Activated CD8-positive, alpha-beta memory T cell treated with anti-CD3 and anti-CD28 coated beads for 24 hours (primary cell): ENCODE data around the gene DLX1.
"Not testable (repeated sequence)": the region's sequence is repeated elsewhere in the genome, so short reads cannot be mapped to it uniquely, and the experiment has no call there.

Experiments
- DNase-seq: peaks from one replicate; pipeline ENCODE4 v3.0.0-alpha.2; 2020

Gene DLX1

DNA sequence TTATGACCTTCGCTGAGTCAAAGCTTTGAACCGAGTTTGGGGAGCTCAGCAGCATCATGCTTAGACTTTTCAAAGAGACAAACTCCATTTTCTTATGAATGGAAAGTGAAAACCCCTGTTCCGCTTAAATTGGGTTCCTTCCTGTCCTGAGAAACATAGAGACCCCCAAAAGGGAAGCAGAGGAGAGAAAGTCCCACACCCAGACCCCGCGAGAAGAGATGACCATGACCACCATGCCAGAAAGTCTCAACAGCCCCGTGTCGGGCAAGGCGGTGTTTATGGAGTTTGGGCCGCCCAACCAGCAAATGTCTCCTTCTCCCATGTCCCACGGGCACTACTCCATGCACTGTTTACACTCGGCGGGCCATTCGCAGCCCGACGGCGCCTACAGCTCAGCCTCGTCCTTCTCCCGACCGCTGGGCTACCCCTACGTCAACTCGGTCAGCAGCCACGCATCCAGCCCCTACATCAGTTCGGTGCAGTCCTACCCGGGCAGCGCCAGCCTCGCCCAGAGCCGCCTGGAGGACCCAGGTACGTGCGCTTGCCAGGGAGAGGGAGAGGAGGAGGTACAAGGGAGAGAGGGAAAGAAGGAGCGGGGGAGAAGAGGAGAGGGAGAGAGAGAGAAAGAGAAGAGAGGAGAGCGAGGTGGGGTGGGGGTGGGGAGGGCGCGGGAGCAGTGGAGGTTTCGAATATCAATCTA lies at the start of gene DLX1:
Gene DLX1 (plus strand): TSS at position 48 of the 700 bp plus-strand sequence. CDS start 171 bp downstream, at position 219.
- DNase-seq = no peak

DNA sequence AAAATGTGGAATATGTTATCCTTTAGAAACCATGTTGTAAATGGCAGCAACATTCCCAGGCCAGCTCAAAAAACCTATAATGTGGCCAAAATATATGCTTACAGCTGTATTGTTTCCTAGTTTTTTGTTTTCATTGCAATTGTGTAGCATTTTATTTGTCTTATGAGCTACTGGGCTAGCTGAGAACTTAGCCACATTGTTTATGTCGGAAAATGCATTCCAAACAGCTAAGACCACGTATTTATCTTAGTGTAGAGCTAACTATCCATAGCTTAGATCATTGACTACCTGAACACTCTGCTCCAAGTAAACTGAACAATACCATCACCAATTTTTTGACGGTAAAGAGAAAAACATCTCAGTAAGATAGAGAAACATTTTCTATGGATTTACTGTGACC lies 47.2 kb upstream of the DLX1 start:
- DNase-seq = no peak

DNA sequence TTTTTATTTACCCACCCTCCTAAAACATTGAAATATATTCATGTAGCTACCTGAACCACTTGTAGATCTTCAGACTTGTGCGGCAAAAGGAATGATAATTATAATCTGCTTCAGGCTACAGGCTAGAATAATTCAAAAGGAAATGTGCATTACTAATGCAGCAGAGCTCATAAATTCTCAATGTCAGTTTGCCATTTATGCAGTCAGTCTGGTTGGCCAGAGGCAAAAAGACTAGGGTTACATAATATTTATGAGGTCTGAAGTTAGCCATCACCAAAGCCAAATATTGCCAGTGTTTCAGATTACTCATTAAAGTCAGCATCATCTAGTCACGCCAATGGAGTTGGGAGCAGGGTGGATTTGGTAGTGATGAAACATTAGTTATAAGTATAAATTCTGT lies 46.7 kb upstream of the DLX1 start:
- no peak for DNase-seq

DNA sequence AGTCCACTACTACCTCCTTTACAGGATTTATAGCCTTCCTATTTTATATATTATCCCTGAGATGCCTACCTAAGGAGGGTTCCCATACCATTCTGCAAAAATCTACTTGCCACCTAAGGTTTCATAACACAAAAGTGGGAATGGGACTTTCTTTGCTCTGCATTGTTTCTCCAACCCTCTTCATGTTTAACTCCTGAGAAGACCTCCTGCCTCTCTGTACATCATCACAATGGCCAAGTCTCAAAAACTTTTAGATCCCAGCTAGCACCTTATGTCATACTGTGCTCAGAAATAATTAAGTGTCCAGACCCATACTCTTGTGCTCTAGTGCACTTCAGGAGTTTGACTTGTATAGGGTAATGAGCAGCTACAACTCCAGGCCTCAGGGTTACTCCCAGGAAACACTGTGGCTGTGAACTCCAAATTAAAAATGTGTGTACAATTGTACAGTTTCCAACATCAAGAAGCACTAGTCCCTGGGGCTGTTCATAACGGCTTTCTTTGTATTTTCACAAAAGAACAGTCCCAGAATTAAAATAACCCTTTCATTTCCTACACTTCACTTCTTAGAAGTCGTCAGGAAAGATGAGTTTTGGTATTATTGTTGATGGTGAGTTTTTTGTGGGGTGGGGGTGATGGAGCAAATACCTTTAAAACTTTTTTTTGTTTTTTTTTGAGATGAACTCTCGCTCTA lies 46.1 kb upstream of the DLX1 start:
- no peak for DNase-seq

DNA sequence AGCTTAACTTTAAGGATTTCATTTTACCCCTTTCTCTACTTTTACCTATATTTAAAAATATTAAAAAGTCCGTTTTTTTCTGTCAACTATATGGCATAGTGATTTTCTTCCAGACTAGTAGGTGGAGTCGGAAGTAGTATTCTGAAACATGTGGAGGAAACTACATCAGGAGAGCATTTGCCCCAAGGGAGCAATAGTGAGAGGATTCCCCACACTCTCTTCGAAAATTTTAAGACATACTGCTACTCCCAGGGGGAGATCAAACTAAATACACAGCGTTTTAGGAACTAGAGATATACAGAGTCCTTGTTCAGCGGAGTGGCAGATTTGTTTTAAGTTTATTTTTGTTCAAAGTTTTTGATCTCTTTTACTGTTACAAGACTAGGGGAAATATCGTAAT lies 45.0 kb upstream of the DLX1 start:
- DNase-seq = no peak

DNA sequence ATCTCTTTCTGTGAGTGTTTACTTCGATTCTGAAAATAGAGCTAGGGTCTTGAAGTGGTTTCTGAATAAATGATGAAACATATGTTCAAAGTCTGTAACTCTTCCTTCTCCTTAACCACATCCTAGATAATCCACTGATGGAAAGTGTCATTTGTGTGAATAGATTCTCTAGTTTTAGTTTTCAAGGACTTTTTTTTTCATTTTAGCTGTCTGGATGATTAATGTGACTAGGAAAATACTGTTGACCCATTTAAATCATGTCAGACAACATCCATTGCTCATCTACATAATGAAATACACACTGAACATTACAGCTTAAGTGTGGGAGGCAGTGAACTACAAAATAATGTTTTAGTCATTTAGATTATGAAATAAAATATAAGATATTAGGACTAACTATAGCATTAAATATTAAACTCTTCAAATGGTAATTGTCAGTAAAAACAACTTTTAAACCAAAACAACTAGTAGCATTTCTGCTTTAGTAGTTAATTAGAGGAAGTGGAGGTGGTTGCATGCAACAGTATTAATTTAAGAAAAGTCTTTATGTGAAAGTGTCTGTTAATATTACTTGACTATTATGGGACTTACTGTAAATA lies 39.1 kb upstream of the DLX1 start:
- DNase-seq = no peak

DNA sequence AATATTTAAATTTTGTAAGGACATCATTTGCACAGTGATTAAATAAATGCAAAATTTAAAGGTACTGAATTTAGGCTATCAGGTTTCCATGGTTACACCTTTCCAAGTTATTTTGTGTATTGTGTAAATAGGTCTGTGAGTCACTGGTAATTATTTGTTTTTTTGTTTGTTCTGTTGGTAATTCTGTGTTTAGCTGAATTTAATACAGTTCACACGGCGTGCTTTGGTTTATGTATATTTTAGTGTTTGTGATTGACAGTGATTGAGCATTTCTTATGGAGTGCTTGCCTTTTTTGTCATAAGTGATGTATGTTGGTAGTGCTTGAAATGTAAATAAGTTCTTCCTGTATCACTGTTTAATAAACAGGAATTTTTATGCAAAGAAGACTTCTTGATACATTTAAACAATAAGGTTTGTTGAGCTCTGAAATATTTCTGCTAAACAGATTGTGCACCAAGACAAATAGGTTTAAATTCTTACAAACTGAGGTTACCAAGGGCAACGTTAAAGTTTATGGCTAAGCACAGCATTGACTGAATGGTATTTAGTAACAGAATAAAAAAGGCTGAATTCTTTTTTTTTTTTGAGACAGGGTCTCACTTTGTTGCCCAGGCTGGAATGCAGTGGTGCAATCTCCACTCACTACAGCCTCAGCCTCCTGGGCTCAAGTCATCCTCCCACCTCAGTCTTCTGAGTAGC lies 38.3 kb upstream of the DLX1 start:
- DNase-seq = no peak

DNA sequence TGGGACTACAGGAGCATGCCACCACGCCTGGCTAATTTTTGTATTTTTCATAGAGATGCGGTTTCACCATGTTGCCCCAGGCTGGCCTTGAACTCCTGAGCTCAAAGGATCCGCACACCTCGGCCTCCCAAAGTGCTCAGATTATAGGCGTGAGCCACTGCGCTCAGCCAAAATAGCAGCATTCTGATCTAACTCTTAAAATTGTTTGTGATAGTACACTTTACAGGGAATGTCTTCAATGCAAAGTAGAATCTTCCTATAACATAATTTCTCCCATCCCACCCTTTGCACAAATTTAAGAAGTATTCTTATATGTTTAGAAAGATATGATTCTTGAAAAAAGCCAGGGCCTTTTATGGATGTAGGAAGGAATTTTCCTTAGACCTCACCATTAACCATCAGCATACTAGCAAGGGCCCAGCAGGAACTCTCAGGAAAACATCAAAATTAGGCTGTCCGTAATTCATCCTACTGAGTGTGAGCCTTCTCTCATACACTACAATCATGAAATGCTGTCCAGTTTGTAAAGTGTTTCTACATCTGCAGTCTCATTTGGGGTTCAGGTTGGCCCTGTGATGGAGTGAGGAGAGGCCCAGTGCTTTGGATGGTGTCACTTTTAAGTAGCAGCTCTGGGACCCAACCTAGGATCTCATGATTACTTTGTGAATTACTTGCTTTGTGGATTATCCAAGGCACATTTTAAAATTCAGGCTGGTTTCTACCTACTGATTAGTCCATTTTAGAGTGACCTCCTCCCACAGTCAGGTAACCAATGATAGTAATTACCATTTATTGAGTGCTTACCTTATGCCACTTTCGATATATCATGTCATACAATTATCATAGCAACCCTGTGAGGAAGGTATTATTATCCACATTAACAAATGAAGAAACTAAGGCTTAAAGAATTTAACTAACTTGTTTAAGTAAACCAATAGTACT lies 37.5 kb upstream of the DLX1 start:
- no peak for DNase-seq

DNA sequence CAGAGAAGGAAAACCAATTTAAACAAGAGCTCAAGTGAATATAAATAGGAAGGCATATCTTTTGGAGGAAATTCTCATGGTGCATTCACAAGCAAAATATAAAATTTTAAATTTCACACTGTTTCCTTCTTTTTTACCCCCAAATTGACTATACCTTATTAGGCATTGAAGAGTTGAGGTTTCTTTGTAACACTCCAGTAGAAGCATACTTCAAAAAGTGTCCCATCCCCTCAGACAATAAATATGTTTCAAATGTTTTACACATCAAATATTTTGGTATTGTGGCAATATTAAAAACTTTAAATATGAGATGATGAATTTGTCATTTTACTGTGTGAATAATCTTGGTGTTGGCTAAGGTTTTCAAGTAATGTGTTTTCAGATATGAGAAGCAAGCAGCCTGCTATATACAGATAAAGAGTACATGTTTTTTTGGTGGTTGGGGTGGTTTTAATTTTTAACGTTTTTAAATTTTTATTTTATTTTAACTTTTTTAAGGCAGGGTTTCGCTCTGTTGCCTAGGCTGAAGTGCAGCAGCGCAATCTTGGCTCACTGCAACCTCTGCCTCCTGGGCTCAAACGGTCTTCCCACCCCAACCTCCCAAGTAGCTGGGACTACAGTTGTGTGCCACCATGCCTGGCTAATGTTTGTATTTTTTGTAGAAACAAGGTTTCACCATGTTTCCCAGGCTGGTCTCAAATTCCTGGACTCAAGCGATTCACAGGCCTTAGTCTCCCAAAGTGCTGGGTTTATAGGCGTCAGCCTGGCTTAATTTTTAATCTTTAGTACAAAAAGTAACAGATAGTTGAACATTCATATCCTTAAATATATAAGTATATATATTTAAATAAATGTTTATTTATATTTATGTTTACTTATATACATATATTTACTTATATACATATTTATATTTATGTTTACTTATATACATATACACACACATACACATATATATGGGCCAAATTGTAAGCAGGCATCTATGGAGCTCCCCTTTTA lies 36.5 kb upstream of the DLX1 start:
- no peak for DNase-seq

DNA sequence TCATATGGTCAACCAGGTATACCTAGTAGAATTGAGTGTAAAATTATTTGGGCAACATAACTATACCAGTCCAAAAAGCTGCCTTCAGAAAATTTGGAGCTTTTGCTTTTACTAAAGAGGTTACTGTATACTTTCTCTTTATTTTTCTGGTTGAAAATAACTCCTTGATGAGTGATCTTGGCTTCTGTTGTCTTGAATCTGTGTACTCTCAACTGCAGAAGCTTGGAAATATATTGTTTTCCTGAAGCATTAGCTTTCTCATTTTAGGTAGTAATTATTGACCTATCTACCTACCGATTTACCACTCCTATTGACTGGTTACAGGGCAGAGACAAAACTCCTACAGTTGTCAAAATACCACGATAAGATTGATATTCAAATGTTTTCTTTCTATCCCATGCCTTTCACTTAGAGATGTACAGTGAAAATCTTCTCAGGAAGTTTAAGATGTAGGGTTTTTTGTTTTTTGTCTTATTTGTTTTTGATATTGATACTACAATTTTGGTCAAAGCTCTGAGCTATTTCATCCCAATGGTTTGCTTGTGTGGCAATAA lies 35.7 kb upstream of the DLX1 start:
- no peak for DNase-seq

DNA sequence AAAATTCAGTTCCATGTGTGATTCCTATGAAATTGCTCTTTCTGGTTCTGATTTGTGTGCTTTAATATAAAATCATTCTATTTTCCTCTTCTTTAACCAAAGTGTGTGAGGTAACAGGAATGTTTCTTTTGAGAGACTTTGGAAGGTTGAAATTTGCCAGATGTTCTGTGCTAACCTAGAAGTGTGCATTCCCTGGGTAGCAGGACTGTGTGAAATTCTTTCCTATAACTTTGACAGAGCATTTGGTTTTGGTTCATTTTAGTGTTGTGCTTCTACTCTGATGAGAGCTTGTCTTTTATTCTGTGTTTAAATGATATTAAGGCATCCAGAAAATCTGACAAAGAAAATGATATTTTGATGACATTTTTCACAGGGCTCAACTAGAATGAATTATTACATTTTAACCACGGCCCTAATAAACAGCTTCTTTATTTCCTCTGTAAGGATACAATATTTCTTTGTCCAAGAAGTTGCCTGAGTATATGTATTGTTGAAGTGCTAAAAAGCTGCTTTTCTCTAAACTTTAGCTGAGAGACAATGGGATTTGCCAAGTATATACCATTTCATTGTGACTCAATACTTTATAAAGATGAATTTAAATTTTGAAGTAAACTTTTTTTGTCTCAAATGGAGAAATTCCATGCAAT lies 34.7 kb upstream of the DLX1 start:
- no peak for DNase-seq

DNA sequence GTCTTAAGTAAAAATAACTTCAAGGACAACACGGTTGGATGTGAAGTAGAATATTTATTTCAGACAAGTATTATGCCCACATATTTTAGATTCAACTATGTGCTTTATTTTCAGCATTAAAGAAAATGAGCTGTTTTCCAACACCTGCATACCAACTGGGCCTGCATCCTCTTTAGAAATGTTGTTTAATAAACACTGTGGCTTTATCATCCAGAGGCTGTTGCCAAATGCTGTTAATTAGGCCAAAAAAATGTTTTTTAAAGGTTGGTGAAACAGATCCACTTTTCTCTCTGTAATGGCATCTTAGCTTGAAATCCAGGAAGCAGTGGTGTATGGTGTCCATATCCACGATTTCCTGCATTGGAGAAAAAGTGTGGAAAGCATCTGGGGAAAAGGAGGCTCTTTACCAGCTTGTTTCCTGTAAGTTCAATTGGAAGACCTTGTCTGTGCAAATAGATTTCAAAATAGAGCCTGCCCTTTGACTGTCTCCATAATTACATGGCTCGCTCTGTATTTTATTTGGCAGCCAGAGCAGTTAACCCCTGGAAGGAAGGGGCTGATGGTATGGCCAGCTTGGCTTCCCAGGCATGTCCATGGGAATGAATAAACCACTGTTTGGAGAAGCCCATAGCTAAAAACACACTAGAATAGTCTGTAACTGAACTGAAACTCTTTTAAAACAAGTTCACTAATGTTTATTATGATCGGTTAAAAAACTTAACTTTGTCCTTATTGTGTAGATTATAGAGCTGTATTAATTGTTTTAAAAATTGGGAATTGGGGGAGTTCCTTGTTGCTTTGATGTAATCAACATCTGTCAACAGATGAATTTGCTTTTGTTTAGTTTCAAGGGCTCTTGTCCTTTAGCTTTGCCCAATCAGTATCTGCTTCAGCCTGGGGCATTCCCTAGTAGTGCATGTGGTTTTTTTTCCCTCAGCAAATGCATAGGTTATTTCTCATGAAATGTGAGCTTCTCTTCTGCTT lies 33.0 kb upstream of the DLX1 start:
- no peak for DNase-seq

DNA sequence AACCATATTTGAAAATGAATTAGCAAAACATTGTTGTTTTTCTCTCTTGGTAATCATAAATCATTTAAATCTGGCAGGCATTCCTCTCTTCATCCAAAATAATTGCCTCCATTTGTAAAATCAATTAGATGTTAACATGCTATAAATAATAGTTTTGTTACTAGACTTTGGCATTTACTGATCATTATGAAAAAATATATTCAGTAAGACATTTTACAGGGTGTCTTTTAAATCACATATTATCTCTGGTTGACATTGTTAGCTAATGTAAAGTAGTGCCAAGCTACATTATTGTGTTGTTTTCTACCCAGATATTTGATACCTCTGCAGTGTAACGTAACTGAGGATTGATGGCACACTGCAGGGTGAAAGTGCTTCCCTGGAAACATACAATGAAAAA lies 31.8 kb upstream of the DLX1 start:
- DNase-seq = no peak

DNA sequence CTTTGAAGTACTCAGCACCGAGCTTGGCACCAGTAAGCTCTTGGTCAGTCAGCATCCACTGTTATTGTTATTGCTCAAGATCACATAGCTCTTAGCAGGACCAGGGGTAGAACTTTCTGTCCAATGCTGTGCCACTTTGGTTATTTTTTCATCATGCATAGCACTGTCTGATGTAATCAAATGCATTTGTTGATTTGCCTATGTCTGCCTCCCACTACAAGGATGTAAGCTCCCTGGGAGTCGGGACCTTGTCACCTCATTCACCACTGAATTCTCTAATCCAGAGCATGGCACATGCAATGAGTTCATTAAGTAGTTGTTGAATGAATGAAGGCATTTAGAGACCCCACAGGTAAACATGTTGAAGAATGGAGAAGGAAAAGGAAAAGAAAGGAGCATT lies 29.0 kb upstream of the DLX1 start:
- DNase-seq = no peak

DNA sequence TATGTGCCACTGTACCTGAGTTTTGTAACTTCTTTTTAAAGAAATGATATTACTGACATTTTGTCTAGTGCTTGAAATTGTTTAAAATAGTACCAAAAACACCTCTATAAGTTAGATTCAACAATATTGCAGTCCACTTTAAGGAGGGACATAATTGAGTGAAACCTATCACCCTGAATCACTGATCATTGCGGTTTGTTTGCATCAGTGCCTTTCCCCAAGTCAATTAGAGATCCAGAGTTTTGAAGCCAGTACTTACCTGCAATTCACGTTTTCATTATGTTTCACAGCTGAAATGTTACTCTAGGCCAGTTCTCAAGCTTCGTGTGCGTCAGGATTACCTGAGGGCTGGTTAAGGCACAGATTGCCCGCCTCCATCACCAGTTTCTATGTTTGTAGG lies 26.6 kb upstream of the DLX1 start:
- no peak for DNase-seq

DNA sequence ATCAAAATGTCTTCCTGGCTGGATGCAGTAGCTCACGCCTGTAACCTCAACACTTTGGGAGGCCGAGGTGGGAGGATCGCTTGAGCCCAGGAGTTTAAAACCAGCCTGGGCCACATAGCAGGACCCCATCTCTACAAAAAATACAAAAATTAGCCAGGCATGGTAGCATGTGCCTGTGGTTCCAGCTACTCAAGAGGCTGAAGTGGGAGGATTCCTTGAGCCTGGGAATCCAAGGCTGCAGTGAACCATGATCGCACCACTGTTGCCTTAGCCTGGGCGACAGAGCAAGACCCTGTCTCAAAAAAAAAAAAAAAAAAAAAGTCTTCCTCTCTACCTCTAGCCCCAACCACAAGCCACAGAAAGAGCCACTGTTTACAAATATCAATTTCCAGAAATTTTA lies 25.2 kb upstream of the DLX1 start:
- not testable (repeated sequence) for DNase-seq

DNA sequence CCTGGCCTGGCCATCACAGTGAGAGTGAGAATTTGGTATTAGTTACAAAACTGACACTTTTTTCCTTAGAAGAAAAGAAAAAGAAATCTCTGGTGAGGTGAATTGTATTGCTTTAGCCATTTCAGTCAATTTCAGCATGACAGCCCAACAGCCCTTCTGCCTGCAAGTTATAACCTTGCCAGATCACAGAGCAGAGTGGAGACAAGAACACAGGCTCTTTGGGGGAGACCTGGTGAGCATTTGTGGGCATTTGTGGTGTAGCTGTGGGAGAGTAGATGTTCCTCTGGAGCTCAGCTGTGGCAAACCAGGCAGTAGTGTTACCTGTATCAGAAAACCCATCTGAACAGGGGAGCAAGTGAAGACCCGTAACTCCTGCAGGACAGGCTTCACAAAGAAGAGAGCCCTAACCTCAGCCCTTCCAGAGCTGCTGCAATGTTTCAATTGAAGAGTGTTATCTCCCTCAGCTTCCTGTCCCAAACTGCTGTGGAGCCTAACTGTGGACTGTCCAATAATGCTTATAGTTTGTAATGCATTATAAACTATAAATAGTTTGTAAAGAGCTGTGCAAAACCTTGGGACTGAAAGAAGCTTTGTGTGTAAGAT lies 22.8 kb upstream of the DLX1 start:
- no peak for DNase-seq

DNA sequence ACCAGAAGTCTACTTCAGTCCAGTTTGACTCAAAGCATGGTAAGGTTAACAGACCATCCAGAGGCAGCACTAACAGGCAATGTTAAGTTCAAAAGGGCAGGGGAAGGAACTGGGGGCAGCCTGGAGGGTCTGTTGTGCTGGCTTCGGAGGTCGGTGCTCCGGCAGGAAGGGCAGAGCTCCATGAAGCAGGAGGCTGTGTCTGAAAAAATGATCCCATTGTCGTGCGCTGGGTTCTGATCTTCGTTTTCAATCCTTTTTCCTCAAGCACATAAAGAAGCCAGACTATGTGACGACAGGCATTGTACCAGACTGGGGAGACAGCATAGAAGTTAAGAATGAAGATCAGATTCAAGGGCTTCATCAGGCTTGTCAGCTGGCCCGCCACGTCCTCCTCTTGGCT lies 21.9 kb upstream of the DLX1 start:
- no peak for DNase-seq

DNA sequence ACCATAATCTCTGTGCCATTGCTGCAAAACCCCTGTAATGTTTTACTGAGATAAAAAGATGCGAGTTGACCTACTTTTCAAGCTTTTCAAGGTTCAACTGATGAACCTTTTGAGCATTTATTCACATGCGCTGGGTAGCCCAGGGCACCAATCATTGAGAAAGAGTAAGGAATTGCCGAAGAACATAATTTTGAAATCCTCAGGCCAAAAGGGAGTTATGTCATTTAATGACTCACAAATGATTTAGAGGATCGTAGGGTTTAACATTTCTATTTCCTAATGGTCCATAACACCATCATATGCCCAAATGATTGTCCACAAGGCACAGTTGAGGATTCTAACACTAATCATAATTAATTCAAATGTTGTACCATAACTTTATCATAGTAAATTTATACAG lies 20.2 kb upstream of the DLX1 start:
- DNase-seq = no peak
